Pancreas (tissue), 10 donors: Measurements from ENCODE around the gene SETBP1. TPM values are rescaled to one million over a fixed set of nuclear protein-coding genes. Genes with fewer than 3 reads are reported as not detected.
A peak's percentile ranks its signal among the peaks of the same experiment; 100 is the strongest.

Source experiments
- ATAC-seq, 4 donors: fragments of 200-7000 bp; cut with Tn5 transposase; one replicate each; pipeline versions ENCODE4 v1.8.0 to v1.9.1; 2020; ENCODE audit warnings: mild to moderate bottlenecking in 4 of 4, moderate library complexity in 4 of 4
- DNase-seq, 6 donors: peaks; one replicate each; pipeline ENCODE4 v3.0.0-alpha.2; 2020
- FAIRE-seq: peaks from 2 replicates; lab custom pipeline; 2012; peaks lifted over from hg19 to GRCh38; lab: Jason Lieb, UNC
- H3K27ac ChIP-seq, 4 donors: fragments of 200-600 bp; sonication (generic); 1 replicate in 3 of 4; 2 replicates in 1 of 4; pipeline versions ENCODE4 v1.5.0 to v1.8.0; 2020
- H3K27me3 ChIP-seq, 4 donors: fragments of 200-600 bp; one replicate each; pipeline ENCODE4 v1.8.0; 2021
- H3K36me3 ChIP-seq, 3 donors: fragments of 200-600 bp; sonication (generic) in 1 of 3; one replicate each; pipeline versions ENCODE4 v1.5.0 to v1.8.0; 2020 to 2021
- H3K4me1 ChIP-seq, 3 donors: fragments of 200-600 bp; one replicate each; pipeline ENCODE4 v1.8.0; 2021
- H3K4me3 ChIP-seq, 4 donors: fragments of 200-600 bp; sonication (generic) in 2 of 4; one replicate each; pipeline versions ENCODE4 v1.5.0 to v1.8.0; 2020 to 2021
- H3K9me3 ChIP-seq, 4 donors: fragments of 200-600 bp; one replicate each; pipeline ENCODE4 v1.8.0; 2021
- WGBS, 2 donors: extraction: QIAGEN DNeasy Blood & Tissue Kit; methylation state at CpG; one replicate each; pipeline ENCODE4 v1.1.7; 2013; 5-methylcytosine and 5-hydroxymethylcytosine counted together
- intact Hi-C, 3 donors: fragments of 100-400 bp; cut with DNase I; formaldehyde crosslinking; loops; one replicate each; pipeline versions ENCODE4 v1.11.1 to v1.14.2; 2022
- polyA plus RNA-seq, 2 donors: library from polyadenylated mRNA; stranded (reverse); fragments of 200-250 nt; gene quantifications; one replicate each; pipeline ENCODE4 v1.2.3, GENCODE V29; 2013
- total RNA-seq, 6 donors: library from RNA; stranded (reverse); fragmentation: NEBNext Ultra II Directional in 4 of 6; extraction: Animal tissue kit (Norgen Biotek cat#: 25700) in 4 of 6; gene quantifications; one replicate each; pipeline versions ENCODE4 v1.2.1 to v1.2.4, GENCODE V29; 2021 to 2023
- TF ChIP-seq, protein P1 (sequence below), 4 donors: fragments of 200-600 bp; sonication (generic) in 3 of 4; IDR thresholded peaks; one replicate each; pipeline versions ENCODE4 v1.5.0 to v1.8.0; 2021; ENCODE audit warnings: antibody characterized with exemption in 4 of 4
- donor health status: healthy with polysubstance abuse.
- donor health status: DM: no; HTN: no; CAD: no; lungs with moderate emphysema.
- donor health status: DM: no; HTN: no; CAD: no.
- donor health status: control.
- donor health status: control.
- donor health status: Bipolar disorder and iron deficiency.
- donor health status: DM: yes; HTN: yes; CAD: no.
- donor health status: DM: no; HTN: no; CAD: no.
- donor health status: DM: no; HTN: no; CAD: no.
- donor health status: DM: yes; HTN: yes; CAD: no.

Gene SETBP1
- total and polyA plus RNA-seq, 8 donors: 3.9 to 24.0 (median 18.1) TPM

DNA sequence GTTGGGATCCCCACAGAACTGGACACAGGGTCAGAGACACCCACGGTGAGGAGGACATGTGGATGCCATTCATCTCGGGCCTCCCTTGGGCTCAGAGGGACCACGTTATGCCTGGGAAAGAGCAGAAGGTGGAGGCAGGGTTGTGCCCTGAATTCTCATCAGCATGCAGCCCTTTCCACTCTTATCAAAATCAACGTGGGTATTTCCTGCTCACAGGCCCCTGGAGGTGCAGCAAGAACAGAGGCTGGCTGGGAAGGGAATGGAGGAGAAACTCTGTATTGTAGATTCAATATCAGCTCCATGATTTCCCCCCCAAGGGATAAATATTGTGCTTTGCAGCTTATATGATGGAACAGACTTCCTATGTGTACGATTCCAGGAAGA, 90.9 kb downstream of the SETBP1 start:
- TF ChIP-seq, protein P1, sequence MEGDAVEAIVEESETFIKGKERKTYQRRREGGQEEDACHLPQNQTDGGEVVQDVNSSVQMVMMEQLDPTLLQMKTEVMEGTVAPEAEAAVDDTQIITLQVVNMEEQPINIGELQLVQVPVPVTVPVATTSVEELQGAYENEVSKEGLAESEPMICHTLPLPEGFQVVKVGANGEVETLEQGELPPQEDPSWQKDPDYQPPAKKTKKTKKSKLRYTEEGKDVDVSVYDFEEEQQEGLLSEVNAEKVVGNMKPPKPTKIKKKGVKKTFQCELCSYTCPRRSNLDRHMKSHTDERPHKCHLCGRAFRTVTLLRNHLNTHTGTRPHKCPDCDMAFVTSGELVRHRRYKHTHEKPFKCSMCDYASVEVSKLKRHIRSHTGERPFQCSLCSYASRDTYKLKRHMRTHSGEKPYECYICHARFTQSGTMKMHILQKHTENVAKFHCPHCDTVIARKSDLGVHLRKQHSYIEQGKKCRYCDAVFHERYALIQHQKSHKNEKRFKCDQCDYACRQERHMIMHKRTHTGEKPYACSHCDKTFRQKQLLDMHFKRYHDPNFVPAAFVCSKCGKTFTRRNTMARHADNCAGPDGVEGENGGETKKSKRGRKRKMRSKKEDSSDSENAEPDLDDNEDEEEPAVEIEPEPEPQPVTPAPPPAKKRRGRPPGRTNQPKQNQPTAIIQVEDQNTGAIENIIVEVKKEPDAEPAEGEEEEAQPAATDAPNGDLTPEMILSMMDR (IDR thresholded peaks at IDR 0.05): no peak
- no peaks in the 10 kb centered on the region for H3K9me3 ChIP-seq
- H3K27ac ChIP-seq: peak overlapping the region in 2 of 4 donors; percentile 44 to 63
- H3K4me3 ChIP-seq: no peak overlapping the region
- WGBS, 2 donors: 33 to 37% methylated on average over 5 of the region's 5 CpGs
- no peak for FAIRE-seq
- H3K36me3 ChIP-seq: no peaks in the 10 kb centered on the region
- intact Hi-C loops: no loop called here
- no peaks in the 10 kb centered on the region for H3K27me3 ChIP-seq
- DNase-seq: no peak
- peak; percentile 42 to 75 (median 62) for ATAC-seq
- peaks cover 0 to 20% (median 10%) of the 10 kb centered on the region in 3 donors for H3K4me1 ChIP-seq

DNA sequence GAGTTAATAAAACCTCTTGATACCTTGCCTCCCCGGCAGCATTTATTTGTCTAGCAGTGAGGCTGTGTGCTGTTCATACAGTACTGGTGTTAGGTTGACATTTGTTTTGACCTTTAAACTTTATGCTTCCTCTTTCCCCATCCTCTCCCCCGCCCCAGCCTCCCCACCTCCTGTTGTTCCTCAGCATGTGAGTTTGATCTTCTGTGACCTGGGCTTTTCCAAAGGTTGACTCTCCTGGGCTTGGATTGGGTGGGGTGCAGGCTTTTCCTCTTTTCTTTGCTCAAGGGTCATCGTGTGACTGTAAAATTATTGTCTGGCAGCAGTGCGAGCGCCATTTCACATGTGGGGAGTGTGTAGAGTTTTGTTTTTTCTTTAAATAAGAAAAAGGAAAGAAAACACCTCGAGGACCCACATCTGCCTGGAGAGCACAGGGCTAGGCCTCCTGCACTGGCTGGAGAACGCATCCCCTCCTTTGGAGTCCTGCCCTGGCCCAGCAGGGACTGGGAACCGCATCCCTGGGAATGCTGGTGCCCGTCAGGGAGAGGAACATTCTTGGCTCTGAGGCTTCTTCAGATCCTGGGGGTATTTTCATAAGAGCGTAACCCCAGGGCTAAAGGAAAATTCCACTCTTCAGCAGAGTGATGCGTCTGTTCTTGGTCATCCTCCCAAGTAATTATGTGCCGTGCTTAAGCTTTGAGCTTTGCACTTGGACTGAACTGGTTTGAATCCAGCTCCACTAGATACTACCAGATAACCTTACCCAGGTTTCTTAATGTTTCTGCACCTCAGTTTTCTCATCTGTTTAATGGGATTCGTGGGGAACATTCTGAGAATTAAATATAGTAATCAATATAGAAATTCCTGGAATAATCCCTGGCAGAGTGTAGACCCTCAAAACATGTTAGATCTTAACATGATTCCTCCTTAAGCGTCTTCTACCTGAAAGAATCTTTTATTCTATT, 91.5 kb downstream of the SETBP1 start:
- 75 to 76% methylated on average over 14 of the region's 14 CpGs for WGBS, 2 donors
- no peak overlapping the region for H3K4me3 ChIP-seq
- DNase-seq (no peak), ATAC-seq (peak; percentile 66 to 78 (median 76)), FAIRE-seq (no peak)
- no peaks in the 10 kb centered on the region for H3K9me3 ChIP-seq
- intact Hi-C loops: no loop called here
- H3K4me1 ChIP-seq: peaks cover 0 to 20% (median 10%) of the 10 kb centered on the region in 3 donors
- H3K27ac ChIP-seq: peak overlapping the region in 2 of 4 donors; percentile 44 to 63
- no peaks in the 10 kb centered on the region for H3K36me3 ChIP-seq
- H3K27me3 ChIP-seq: no peaks in the 10 kb centered on the region
- TF ChIP-seq, protein P1 (IDR thresholded peaks at IDR 0.05): no peak

DNA sequence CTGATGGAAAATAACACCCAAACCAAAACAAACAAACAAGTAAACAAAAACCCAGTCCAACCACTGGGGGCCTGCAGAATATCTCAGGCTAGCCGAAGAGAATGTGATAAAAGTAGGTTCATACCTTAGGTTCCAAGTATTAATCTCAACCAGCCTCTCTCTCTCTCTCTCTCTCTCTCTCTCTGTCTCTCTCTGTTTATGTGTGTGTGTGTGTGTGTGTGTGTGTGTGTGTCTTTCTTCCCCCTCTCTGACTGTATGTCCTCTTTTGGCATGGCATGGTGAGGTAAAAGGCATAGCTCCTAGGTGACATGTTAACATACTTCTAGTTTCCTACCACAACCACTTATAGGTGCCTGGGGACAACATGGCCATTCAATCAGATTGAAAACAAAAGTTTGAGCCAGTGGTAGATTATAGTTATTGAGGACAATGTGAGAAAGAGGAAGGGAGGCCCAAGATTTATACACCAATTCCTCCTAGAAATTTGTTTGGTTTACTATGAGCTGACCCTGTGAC, 93.0 kb downstream of the SETBP1 start:
- H3K36me3 ChIP-seq: no peaks in the 10 kb centered on the region
- no peaks in the 10 kb centered on the region for H3K27me3 ChIP-seq
- FAIRE-seq: no peak
- intact Hi-C loops: no loop called here
- no peak overlapping the region for H3K4me3 ChIP-seq
- H3K9me3 ChIP-seq: no peaks in the 10 kb centered on the region
- H3K27ac ChIP-seq: no peak overlapping the region
- TF ChIP-seq, protein P1 (IDR thresholded peaks at IDR 0.05): no peak
- DNase-seq: no peak
- no peak for ATAC-seq
- WGBS, 2 donors: 37 to 44% methylated on average over 1 of the region's 1 CpG
- peaks cover 13 to 28% (median 23%) of the 10 kb centered on the region in 3 donors for H3K4me1 ChIP-seq

DNA sequence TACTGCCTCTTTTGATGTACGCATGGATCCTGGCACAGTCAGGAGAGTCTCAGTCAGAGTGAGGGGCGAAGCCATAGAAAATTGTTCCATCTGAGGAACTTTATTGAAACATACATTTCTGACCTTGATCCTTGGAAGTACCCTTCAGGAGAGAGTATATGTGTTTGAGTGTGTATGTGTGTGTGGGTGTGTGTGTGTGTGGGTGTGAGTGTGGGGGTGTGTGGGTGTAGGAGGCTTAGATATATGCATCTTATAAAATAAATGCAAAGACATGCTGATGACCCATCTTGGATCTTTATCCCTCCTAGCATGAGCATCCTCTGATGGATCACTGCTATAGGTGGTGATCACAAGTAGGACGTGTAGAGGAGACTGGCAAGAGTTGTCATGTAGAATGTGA, 93.5 kb downstream of the SETBP1 start:
- DNase-seq (no peak), ATAC-seq (no peak), FAIRE-seq (no peak)
- Histone ChIP-seq H3K4me1 (peaks cover 18 to 28% (median 23%) of the 10 kb centered on the region in 3 donors), H3K27me3 (no peaks in the 10 kb centered on the region), H3K27ac (no peak overlapping the region), H3K4me3 (no peak overlapping the region), H3K36me3 (no peaks in the 10 kb centered on the region), H3K9me3 (no peaks in the 10 kb centered on the region)
- 59 to 94% methylated on average over 3 of the region's 3 CpGs for WGBS, 2 donors
- TF ChIP-seq, protein P1 (IDR thresholded peaks at IDR 0.05): no peak
- intact Hi-C loops: no loop called here
